ENCODE data around the gene SETD3. TPM values are rescaled to one million over a fixed set of nuclear protein-coding genes. Genes with fewer than 3 reads are reported as not detected.
A peak's percentile ranks its signal among the peaks of the same experiment; 100 is the strongest.

The SETD3 gene
- total and polyA plus RNA-seq, 8 donors, result 36.3 to 78.7 (median 40.5) TPM

DNA sequence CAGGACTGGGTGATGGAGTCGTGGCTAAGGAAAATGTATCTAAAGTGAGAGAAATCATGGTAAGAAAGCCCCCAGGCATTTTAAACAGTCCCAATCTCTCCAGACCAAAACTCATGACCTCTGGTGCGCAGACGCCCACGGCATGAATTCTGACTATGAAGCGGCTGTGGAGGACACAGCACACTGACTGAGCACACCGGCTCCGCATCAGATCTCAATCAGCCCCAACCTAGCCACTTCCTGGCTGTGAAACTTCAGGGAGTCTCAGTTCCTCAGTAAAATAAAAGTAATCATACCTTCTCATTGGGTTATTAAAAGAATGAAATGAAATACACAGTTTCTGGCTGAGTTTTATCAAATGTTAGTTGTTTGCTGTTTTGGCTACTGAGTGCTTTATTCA, 38.7 kb downstream of the SETD3 start:
- no peak for ATAC-seq
- peaks cover 4% of the 10 kb centered on the region in 2 donors for H3K4me1 ChIP-seq
- TF ChIP-seq, protein P1, sequence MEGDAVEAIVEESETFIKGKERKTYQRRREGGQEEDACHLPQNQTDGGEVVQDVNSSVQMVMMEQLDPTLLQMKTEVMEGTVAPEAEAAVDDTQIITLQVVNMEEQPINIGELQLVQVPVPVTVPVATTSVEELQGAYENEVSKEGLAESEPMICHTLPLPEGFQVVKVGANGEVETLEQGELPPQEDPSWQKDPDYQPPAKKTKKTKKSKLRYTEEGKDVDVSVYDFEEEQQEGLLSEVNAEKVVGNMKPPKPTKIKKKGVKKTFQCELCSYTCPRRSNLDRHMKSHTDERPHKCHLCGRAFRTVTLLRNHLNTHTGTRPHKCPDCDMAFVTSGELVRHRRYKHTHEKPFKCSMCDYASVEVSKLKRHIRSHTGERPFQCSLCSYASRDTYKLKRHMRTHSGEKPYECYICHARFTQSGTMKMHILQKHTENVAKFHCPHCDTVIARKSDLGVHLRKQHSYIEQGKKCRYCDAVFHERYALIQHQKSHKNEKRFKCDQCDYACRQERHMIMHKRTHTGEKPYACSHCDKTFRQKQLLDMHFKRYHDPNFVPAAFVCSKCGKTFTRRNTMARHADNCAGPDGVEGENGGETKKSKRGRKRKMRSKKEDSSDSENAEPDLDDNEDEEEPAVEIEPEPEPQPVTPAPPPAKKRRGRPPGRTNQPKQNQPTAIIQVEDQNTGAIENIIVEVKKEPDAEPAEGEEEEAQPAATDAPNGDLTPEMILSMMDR (IDR thresholded peaks at IDR 0.05), result no peak
- H3K4me3 ChIP-seq, result no peak overlapping the region
- H3K9me3 ChIP-seq, result no peaks in the 10 kb centered on the region
- no peak for DNase-seq
- intact Hi-C loops (cut with DNase I), result no loop called here
- H3K36me3 ChIP-seq, result peaks cover 0 to 60% of the 10 kb centered on the region in 2 donors
- no peaks in the 10 kb centered on the region for H3K27me3 ChIP-seq
- H3K27ac ChIP-seq, result no peak overlapping the region

GRCh38 chr14:99441157-99441870, 39.3 kb downstream of the SETD3 start:
- no peak for DNase-seq
- no peak for ATAC-seq
- peaks cover 0 to 54% of the 10 kb centered on the region in 2 donors for H3K36me3 ChIP-seq
- H3K4me3 ChIP-seq, result no peak overlapping the region
- no peaks in the 10 kb centered on the region for H3K9me3 ChIP-seq
- H3K27me3 ChIP-seq, result no peaks in the 10 kb centered on the region
- peaks cover 8% of the 10 kb centered on the region in 2 donors for H3K4me1 ChIP-seq
- no peak overlapping the region for H3K27ac ChIP-seq
- intact Hi-C loops (cut with DNase I), result no loop called here
- TF ChIP-seq, protein P1 (IDR thresholded peaks at IDR 0.05), result no peak

- no peak for ATAC-seq
- H3K4me1 ChIP-seq, result peaks cover 9 to 14% of the 10 kb centered on the region in 2 donors
- H3K4me3 ChIP-seq, result no peak overlapping the region
- peaks cover 0 to 48% of the 10 kb centered on the region in 2 donors for H3K36me3 ChIP-seq
- H3K27me3 ChIP-seq, result no peaks in the 10 kb centered on the region
- intact Hi-C loops (cut with DNase I), result no loop called here
- TF ChIP-seq, protein P1 (IDR thresholded peaks at IDR 0.05), result no peak
- no peak for DNase-seq
- H3K27ac ChIP-seq, result no peak overlapping the region
- no peaks in the 10 kb centered on the region for H3K9me3 ChIP-seq
Observed at GRCh38 chr14:99440278-99440677, 40.4 kb downstream of the SETD3 start.

DNA sequence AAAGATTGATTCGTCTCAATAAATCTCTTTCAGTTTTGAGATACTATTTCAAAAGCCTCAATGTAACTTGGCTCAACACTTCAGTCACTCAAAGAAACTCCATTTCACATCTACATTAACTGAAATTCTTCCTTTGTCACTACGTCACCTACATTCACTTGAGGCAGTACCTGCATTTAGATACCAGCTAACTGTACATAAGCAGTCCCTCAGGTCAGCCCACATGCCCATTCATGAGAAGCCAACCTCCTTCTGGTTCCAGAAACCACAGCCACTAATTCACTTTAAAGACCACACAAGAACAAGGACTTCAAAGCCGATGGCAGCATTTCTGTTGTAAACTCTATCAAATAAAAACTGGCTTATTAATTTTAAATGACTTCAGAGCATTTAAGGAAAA, 43.0 kb downstream of the SETD3 start:
- Histone ChIP-seq H3K27me3 (no peaks in the 10 kb centered on the region), H3K4me1 (peaks cover 9 to 14% of the 10 kb centered on the region in 2 donors), H3K27ac (peak overlapping the region; percentile 56 to 76), H3K4me3 (no peak overlapping the region), H3K9me3 (no peaks in the 10 kb centered on the region), H3K36me3 (peaks cover 0 to 54% of the 10 kb centered on the region in 2 donors)
- no peak for ATAC-seq
- intact Hi-C loops (cut with DNase I), result no loop called here
- TF ChIP-seq, protein P1 (IDR thresholded peaks at IDR 0.05), result no peak
- DNase-seq, result no peak

GRCh38 chr14:99436247-99437180, 44.1 kb downstream of the SETD3 start:
- peak overlapping the region; percentile 56 to 76 for H3K27ac ChIP-seq
- peaks cover 9 to 14% of the 10 kb centered on the region in 2 donors for H3K4me1 ChIP-seq
- no peaks in the 10 kb centered on the region for H3K27me3 ChIP-seq
- H3K36me3 ChIP-seq, result peaks cover 0 to 47% of the 10 kb centered on the region in 2 donors
- no peak overlapping the region for H3K4me3 ChIP-seq
- DNase-seq (no peak), ATAC-seq (peak; percentile 85)
- intact Hi-C loops (cut with DNase I), result no loop called here
- H3K9me3 ChIP-seq, result no peaks in the 10 kb centered on the region
- TF ChIP-seq, protein P1 (IDR thresholded peaks at IDR 0.05), result no peak

Measured in left lung (tissue), 10 donors.